HG03108 (cell line): ENCODE measurements around the gene SLC25A26.
"Not testable (repeated sequence)": the region's sequence is repeated elsewhere in the genome, so short reads cannot be mapped to it uniquely, and the experiment has no call there.

Experiments used
- ATAC-seq: cut with Tn5 transposase; IDR thresholded peaks from one replicate; pipeline ENCODE4 v1.9.1; 2021; ENCODE audit warnings: moderate library complexity; ENCODE audit not compliant: unreplicated experiment

The SLC25A26 gene

DNA sequence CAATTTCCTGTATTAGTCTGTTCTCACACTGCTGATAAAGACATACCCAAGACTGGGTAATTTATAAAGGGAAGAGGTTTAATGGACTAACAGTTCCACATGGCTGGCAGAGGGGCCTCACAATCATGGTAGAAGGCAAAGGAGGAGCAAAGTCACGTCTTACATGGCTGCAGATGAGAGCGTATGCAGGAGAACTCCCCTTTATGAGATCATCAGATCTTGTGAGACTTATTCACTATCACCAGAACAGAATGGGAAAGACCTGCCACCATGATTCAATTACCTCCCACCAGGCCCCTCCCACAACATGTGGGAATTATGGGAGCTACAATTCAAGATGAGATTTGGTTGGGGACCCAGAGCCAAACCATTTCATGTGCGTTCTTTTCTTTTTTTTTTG, 5.3 kb downstream of the SLC25A26 start:
- ATAC-seq: not testable (repeated sequence)

- no peak for ATAC-seq
Measured at GRCh38 chr3:66227051-66227450, 6.2 kb downstream of the SLC25A26 start.

DNA sequence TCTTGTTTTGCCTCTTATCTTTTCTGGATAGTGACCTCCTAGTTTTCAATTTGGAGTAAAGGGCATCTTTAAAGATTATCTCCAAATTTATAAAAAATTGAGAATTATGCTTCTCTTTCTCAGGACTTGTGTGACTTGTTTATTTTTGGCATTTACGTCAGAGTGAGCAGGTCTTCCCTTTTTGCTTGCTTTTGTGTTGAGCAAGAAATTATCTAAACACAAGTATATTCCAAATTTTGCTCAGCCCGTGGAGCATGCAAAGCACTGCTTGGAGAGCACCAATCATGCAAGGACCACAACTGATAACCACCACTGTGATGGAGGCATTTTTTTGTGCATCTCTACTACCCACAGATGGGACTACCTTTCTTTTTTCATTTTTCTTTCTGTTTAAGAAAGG, 7.1 kb downstream of the SLC25A26 start:
- no peak for ATAC-seq

GRCh38 chr3:66228707-66229106, 7.9 kb downstream of the SLC25A26 start:
- ATAC-seq: no peak

GRCh38 chr3:66229931-66230330, 9.1 kb downstream of the SLC25A26 start:
- ATAC-seq: no peak

DNA sequence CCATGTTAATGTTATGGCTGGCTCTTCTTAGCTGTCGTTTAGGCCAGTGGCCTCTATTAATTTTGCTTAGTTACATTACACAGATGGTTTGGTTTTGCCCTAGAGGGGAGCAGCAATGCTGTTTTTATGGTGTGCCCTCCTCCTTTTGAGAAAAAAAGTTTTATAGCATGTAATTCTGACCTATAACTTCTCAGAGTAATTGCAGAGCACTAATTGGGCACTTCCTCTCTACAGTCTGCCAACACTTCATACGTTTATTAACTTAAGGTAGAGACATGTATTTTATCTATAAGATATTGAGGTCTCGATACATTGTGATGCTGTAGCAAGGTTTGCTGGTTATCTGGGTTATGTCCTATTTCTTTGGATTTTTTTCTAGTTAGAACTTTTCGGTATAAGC, 12.2 kb downstream of the SLC25A26 start:
- ATAC-seq: no peak

- no peak for ATAC-seq
Measured at GRCh38 chr3:66236281-66236680, 15.5 kb downstream of the SLC25A26 start.

DNA sequence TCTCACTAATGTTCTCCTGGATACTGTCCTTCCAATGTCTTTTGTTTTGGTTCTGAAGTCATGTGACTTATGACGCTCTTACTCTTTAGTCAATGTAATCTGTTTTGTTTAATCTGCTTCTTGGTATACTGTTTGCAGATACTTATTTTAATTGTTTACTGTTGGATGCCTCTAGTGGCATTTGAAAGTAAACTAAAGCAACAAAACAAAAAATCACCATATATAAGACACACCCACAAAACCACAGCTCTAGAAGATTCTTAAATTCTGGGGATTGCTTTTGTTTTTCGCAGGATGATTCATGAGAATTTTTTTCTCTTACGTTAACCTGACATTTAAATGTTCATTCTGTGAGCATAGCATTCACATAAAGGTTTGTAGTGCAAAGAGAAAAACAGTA, 16.8 kb downstream of the SLC25A26 start:
- no peak for ATAC-seq

- no peak for ATAC-seq
Measured at GRCh38 chr3:66239513-66240123, 18.8 kb downstream of the SLC25A26 start.

GRCh38 chr3:66241466-66241865, 20.7 kb downstream of the SLC25A26 start:
- no peak for ATAC-seq

- no peak for ATAC-seq
Measured at GRCh38 chr3:66242788-66243464, 22.1 kb downstream of the SLC25A26 start.

- ATAC-seq: no peak
Measured at GRCh38 chr3:66248641-66249040, 27.8 kb downstream of the SLC25A26 start.

DNA sequence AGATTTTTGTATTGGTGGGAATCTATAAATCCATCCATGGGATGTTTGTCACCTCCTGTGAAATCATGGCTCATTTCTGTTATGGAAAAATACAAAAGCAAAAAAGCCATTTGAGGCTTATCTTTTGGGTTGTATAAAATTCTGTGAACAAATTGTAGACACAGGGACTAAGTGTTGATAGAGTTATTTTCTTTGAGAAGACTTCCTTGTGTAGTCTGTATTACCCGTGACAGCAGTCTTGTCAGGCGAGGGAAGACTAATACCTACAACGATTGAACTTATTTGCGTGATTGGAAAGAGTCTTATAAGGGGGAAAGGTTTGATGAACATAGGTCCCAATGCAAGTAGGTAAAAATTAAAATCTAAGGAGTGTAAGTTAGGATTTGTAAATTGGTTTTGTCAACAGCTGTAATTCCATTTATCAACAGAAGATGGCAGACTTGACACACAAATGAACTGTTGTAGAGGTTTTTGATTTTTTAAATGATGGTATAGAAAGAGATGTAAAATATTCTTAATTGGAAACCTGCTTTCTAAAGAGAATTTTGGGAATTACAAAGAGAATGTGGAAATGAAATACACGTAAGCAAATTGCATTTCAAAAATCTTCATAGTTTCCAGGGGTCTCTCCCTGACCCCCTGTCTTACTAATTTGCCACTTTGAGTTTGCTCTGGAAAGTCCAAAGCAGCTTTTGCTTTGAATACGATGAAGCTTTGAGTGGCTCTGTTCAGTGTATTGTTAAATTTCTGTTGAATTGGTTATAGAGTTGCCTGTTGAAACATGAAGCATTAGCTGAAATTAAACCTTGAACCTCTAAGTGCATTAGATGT, 33.2 kb downstream of the SLC25A26 start:
- ATAC-seq: no peak

DNA sequence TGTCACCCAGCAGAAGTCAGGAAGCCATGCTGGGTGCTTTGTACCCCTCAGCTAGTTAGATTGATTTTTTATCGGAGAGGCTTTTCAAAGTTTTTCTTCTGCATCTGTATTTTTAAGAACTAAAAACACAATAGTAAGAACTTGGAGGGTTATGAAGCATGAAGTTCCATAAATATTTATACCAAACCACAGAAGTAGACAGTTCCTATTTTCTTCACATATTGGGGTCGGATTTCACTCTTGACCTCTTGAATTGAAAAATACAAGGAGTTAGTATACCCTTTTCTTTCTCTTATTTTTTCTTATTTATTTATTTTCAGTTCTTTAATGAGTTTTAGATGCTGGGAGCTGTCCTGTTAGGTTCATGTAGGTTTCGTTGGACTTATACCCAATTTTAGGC, 35.1 kb downstream of the SLC25A26 start:
- ATAC-seq: no peak

- ATAC-seq: no peak
Measured at GRCh38 chr3:66256806-66257205, 36.0 kb downstream of the SLC25A26 start.

DNA sequence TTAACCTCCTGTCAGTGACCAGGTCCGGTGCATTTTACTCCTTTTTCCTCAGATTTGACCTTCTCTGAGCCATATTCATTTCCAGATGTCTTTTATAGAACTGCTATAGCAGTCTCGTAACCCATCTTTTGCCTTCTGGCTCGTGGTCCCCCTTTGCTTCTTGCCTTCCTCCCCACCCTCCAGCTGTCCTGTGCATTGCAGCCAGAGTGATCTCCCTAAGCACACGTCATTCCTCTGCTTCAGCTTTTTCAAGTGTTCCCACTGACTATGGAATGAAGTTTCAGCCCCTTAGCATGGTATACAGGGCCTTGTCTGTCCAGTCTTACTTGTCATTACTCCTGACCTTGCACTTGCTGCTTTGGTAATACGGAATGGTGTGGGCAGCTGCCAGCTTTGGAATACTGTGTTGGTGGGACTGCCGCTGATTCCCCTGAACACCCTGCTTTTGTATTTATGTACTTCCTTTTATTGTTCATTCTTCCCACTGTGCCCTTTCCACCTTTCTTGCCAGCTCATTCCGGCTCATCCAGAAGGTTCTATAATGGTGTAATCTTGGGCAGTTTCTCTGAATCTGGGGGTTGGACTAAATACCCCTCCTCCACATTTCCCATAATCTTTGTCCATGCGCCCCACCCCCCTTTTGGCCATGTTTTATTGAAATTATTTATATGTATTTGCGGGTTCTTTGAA, 38.9 kb downstream of the SLC25A26 start:
- no peak for ATAC-seq

- no peak for ATAC-seq
Measured at GRCh38 chr3:66260431-66260830, 39.6 kb downstream of the SLC25A26 start.

DNA sequence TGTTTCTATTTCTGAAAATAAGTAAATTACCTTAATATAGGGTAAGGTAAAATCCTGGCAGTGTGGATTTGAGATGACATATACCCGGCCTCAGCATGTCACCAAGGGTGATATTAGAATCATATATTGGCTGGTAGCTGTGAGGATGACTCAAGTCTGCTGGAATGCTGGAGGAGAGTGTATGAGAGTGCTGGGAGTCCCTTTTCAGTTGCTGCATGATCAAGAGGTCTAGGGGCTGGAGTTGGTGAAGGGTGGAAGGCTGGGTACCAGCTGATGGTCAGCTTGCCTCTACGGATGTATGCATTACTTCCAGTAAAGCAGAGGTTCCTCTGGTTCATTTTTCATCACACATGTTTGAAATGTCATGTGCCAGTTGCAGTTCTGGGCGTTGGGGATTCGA, 40.6 kb downstream of the SLC25A26 start:
- no peak for ATAC-seq

DNA sequence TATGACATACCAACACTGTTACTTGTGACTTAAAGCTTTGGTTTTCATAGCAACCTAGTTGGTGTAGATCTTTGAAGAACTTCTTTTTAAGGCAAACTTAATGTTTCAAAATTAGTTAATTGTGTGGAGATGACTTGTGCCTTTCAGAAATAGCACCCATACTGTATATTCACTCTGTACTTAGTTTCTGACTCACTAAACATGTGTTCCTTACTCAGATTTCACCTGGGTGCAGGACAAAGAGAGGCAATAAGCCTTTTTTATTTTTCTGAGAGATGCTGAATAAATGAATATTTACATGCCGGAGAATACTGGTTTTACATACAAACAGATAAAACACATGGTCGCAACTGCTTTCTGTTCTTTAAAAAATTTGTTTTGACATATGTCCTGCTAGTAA, 44.8 kb downstream of the SLC25A26 start:
- no peak for ATAC-seq

DNA sequence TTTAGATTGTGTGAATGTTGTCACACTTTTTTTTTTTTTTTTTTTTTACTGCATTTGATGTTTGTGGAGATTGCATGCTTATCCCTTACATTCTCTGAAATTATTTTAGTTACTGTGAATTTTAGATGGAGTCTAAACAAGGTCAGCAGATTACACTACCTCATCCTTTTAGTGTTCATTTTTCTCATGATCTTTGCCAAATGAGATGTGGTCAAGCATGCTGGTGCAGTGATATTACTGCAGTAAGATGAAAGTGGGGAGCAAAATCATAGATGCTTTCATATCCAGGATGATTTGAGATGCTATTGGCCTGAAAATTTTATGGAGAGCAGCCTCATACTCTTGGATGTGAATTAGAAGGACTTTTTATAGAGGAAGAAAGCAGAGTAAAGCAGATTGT, 45.8 kb downstream of the SLC25A26 start:
- ATAC-seq: no peak

- ATAC-seq: no peak
Measured at GRCh38 chr3:66267031-66267430, 46.2 kb downstream of the SLC25A26 start.
